NCI-H526 treated with DMSO at 0.1 percent for 48 hours (cell line): ENCODE data around the gene NIPAL1.

Experiments
- DNase-seq: peaks from one replicate; lab custom pipeline; 2025; lab: John Stamatoyannopoulos, UW

The NIPAL1 gene

DNA sequence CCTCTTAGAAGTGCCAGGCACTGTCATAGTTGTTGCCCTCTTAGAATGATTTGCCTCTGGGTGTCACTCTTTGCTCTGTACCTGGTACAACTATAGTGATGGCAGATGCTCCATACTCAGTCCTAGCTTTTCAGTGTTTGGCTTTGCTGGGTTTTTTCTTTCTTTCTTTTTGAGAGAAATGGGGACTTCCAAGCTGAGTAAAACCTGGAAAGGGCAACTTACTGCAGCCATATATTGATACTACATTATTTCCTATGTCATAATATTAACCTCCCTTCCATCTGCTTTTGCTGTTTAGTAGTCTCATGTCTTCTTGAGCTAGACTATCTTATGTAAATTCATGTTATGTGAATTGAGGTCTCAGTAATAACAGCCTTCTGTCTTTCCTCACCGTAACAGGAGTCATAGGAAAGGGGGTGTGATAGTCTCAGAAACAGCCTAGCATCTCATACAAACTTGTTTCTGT, 49.0 kb downstream of the NIPAL1 start:
- DNase-seq, result no peak

- no peak for DNase-seq
Measured at GRCh38 chr4:48067536-48067935, 51.0 kb downstream of the NIPAL1 start.

DNA sequence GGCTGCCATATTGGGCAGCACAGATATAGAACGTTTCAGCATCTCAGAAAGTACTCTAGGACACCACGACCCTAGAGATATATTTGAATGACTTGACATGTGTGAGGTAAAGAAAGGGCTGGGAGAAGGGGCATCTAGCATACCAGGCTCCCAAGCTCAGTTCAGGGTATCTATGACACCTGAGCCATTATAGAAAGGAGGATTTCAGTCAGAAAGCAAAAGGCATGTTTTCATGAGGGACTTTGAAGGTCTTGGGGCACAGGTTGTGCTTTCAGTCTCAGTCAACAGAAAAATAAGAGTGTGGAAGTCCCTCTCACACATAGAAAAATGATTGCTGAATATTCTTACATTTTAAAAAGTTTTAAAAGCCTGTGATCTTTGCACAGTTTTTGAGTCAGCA, 51.6 kb downstream of the NIPAL1 start:
- no peak for DNase-seq

GRCh38 chr4:48069026-48069425, 52.5 kb downstream of the NIPAL1 start:
- DNase-seq, result no peak

DNA sequence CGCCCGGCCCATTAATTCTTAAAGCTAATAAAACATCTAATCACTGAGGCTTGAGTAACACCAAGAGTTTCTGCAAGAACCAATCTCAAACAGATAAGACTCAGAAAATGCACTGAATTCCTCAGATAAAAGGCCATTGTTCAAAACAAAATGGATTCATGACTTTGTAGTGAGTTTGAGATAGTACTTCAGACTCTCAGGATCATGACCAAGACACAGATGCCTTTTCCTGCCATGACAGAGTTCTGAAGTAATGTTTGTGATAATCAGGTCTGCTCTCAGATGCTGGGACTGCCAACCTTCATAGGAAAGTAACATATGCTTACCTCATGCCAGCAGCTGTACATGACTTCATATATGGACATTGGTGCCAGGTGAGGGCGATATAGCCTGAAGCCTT, 54.6 kb downstream of the NIPAL1 start:
- DNase-seq, result no peak

GRCh38 chr4:48073567-48074103, 57.1 kb downstream of the NIPAL1 start:
- DNase-seq, result no peak

GRCh38 chr4:48074657-48075056, 58.1 kb downstream of the NIPAL1 start:
- no peak for DNase-seq

DNA sequence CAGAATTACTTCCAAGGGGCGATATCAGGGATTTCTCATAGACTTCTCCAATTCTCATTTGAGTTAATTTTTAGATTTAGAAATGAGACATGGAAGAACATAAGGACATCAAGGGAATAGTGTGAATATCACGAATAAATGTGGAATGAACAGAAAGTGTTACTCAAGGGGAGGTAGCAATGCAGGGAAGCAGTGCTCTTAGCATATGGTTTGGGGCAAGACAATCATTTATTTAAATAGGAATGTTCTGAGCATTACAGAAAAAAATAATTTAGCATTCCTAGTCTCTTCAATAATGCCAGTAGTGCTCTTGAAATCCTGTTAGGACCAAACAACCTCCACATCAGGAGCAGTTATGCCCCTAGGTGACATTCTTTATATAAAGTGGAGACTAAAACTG, 61.9 kb downstream of the NIPAL1 start:
- DNase-seq, result no peak

- no peak for DNase-seq
Measured at GRCh38 chr4:48078862-48079655, 62.5 kb downstream of the NIPAL1 start.

- DNase-seq, result no peak
Measured at GRCh38 chr4:48079972-48080391, 63.4 kb downstream of the NIPAL1 start.

- DNase-seq, result no peak
Measured at GRCh38 chr4:48081196-48081595, 64.6 kb downstream of the NIPAL1 start.

- no peak for DNase-seq
Measured at GRCh38 chr4:48082956-48083355, 66.4 kb downstream of the NIPAL1 start.

GRCh38 chr4:48085821-48086589, 69.4 kb downstream of the NIPAL1 start:
- no peak for DNase-seq
